GM18909 (cell line): Measurements from ENCODE around the gene SH3D21.

ENCODE experiments used
- ATAC-seq: cut with Tn5 transposase; IDR thresholded peaks from one replicate; pipeline ENCODE4 v1.9.1; 2021; ENCODE audit warnings: mild to moderate bottlenecking; ENCODE audit not compliant: unreplicated experiment, poor library complexity

The SH3D21 gene

DNA sequence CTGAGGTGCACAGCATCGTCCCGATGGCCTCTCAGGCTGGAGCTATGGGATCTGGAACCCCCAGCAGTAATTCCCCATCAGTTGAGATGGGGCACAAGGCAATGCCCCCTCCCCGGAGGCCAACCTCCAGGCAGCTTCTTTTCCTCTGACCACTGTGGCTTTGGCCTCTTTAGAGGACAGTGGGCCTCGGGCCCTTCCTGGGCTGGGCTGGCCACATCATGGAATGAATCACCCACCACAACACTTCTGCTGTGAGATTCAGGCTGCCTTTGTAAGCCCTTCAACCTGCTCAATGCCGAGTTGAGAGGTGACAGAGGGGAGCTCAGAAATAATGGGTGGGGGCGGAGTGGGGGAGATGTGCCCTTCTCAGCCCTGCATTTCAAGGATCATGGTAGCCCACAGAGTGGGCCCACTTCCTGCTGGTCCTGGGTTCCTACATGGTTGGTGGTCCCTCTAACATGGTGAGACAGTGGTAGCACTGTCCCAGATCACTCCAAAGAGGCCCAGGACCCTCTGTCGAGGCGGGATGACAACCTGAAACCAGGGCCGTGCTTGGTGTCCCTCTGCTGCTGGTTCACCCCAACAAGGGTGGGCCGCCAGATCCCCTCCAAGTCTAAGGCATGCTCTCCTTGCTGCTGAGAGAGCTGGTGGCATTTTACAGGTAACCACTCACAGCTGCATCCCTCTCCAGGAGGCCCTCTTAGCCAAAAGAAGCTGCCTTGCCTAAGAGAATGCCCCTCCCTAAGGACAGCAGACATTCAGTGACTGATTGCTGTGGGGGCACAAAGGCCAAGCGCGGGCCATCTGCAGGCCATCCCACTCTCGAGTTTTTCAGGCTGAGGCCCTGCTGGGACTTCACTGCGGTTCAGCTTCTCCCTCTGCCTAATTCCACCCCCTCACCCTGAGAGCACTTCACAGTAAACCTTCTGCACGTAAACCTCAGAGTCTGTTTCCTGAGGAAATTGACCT lies 47.0 kb downstream of the SH3D21 start:
- ATAC-seq, result no peak

DNA sequence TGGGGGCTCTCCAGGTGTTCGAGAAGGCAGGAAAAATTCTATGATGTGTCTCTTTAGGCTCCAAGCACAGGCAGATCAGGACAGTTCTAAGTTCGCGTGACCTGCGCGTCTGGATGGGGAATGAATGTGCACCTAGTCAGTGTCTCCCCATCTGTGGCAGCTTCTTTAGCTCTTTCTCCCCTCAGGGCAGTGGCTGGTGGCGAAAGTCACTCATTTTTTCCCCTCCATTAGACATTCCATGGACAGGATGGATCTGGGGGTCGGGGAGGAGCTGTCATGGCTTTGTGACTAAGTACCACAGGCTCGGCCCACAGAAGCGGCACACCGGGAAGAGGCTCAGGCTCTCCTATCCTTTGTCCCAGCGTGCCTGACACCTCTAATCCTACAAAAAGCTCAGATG lies 48.3 kb downstream of the SH3D21 start:
- no peak for ATAC-seq

DNA sequence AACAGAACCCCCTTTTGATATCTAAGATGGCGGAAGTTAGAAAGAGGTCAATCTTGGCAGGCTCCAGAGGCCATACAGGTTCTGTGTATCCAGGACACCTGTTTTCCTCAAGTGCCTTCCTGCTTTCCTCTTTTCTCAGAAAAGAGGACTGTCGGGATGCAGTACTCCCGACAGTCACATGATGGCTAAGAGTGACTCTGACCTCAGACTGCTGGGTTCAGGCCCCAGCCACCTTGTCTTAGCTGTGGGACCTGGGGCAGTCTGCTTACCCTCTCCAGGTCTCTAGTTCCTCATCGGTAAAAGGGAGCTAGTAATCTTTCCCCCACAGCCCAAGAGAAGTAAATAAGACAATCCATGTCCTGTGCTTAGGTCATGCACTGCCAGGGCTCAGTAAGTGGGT lies 49.6 kb downstream of the SH3D21 start:
- no peak for ATAC-seq

DNA sequence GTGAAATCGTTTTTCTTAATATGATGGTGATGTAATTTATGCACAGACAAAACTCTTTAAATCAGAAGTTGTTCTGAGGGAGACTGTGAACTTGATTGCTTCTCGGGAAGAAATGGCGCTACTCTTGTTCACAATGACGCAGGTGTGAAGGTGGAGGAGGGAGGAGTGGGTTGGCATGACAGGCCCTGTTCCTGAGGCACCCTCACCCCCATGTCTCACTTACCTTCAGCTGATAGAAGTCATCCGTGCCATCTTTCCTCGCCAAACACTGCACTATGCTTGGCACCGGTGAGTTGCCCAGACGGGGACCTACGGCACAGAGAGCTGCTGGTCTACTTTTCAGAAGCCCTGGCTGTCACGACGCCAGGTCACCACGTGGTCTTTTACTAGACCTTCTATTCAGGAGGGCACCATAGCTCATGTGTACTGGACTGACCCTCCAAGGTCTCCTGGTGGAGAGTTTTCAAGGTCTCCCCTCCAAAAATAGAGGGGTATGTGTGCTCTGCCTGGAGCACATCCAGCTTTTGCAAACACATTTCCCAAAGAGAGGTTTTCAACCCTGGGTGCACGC lies 52.4 kb downstream of the SH3D21 start:
- no peak for ATAC-seq

DNA sequence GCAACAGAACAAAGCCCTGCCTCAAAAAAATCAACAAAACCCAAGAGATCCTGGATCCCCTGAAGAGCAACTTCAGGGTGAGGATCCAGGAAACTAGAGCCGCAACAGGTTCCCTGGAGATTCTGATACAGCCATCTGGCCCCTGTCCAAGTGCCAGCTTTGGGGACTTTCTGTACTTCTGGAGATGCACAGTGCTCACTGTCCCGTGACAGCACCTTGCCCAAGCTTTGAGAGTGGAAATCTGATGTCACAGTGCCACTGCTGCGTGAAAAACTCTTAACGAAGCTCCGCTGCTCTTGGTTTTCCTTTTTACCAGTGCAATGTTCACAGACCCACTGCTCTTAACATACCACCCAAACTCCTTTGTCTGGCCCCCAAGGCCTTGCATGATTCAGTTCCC lies 53.2 kb downstream of the SH3D21 start:
- ATAC-seq, result no peak

DNA sequence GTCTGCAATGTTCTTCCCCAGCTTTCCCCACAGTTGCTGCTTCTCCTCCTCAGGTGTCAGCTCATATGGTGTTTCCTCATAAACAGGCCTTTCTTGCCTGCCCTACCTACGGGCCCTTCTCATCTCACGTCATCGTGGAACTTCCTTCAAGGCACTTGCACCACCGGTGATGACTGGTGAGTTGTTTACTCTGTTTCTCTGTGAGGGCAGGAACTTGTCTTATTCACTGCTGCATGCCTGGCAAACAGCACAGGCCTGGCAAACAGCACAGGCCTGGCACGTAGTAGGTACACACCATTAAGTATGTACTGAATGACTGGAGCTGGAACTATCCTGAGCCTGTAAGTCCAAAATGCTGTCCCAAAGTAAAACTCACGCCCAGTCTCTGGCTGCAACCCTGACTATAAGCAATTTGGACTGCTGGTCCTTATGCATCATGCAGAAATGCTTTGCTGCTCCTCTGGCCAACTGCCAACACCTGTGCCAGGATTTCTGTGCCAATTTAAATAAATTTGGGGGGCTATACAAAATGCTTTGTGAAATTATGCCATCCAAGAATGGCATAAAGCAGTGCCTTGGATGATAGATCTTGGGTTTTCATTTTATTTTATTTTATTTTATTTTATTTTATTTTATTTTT lies 53.9 kb downstream of the SH3D21 start:
- ATAC-seq, result no peak

DNA sequence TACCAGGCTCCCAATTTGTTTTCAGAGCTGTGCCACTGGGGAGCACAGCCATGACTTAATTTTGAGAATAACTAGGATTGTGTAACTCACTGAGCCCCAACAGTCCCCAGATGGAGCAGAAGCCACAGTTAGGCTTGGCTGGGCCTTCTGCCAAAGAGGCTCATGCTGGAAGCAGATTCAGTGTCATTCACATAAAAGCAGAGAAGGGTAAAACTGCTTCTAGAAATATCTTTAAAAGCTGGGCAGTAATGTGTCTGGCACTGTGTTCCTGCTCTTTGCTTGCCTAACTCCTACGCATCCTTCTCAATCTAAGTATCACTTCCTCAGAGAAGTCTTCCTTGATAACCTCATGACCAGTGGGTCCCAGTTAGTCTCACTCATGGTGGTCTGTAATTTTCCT lies 59.2 kb downstream of the SH3D21 start:
- no peak for ATAC-seq

DNA sequence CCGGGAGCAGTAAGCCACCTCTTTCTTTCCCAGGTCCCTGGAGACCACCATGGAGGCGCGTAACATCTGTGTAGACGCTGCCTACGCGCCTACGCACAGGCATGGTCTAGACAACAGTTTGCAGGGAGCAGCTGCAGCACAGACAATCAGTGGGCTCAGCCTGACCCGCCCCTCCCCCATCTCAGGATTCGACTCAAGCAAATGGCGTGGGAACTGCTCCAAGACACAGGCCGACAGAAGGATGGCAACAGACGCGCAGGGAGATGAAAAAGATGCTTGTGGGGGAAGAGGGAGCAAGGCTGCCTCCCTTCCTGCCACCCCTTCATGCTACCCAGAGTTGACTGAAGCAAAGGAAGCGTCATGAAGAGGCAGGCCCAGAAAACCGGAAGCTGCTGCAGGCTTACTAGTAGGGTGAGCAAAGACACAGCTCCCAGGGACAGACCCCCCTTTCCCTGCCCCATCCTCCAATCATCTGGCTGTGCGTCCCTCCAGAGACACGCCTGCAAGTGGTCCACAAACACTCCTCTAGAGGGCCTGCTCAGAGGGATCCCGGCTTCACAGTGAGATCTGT lies 60.0 kb downstream of the SH3D21 start:
- no peak for ATAC-seq

DNA sequence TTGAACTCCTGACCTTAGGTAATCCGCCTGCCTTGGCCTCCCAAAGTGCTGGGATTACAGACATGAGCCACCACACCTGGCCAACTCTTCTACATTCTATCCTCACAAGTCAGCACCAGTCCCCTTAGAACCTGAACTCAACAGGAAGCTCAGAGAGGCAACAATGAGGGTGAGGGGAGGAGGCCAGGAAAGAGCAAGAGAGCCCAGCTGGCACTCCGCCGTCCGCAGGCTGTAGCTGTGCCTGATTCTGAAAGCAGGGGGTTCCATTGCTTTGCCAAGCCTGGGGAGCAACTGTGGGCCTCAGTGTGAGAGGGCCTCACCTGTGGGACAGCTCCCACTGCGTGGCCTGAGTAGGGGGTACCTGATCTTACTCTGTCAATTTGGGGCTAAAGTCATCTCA lies 60.9 kb downstream of the SH3D21 start:
- ATAC-seq, result no peak

DNA sequence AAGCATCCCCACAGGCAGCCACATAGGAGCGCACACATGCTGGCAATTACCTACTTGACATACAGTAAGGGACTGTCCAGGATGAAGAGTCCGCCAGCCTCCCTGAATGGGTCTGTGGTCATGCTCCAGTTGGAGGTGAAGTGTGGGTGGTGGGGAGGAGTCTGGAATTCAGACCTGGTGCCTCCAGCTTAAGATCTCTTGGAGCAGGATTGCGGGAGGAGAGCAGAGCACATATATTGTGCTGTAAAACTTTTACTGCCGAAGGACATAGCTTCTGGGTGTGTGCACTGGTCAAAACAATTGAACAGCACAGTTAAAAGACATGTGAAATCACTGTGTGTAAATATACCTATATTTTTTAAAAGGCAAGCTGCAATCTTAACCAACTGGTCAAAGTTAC lies 61.6 kb downstream of the SH3D21 start:
- ATAC-seq, result no peak

DNA sequence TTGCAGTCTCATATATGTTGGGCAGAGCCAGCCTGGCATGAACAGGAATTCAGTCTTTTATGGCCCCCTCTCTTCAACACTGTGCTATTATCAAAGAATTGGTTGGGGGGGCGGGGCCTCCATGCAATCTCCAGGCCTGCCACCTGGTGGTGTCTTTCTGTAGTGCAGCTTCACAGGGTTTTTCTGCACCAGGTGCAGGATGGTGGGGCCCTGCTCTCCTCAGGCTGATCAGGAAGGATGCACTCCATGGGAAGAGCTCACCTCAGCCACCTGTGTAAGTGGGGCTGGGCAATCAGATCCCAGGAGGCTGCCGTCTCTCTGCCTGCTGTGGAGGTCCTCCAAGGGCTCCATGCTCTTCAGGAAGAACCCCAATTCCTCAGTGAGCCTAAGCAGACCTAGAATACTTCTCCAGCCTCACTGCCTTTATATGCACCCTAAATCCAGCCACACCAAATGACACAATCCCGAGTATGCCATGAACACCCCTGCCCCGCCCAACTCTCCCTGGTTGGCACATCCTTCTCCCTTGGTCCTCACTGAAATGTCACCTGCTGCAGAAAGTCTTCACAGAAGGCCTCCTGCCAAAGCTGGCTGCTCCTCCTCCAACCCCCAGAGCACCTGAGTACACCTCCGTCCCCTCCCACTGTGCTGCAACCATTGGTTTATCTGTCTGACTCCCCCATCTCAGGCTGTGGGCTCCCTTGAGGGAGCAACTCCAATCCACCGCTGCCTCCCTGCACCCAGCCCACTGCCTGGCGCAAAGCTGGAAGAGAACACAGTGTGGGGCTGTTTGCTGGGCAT lies 63.1 kb downstream of the SH3D21 start:
- ATAC-seq, result peak; percentile 35
